Mucosa of descending colon (tissue), 3 donors: ENCODE measurements around the gene APBB2. TPM values are rescaled to one million over a fixed set of nuclear protein-coding genes. Genes with fewer than 3 reads are reported as not detected.

ENCODE experiments used
- ATAC-seq: fragments of 200-7000 bp; cut with Tn5 transposase; one replicate; pipeline ENCODE4 v1.9.1; 2020; ENCODE audit warnings: mild to moderate bottlenecking, moderate library complexity
- DNase-seq, 3 donors: peaks; one replicate each; pipeline ENCODE4 v3.0.0-alpha.2; 2020
- H3K36me3 ChIP-seq: fragments of 200-600 bp; one replicate; pipeline ENCODE4 v1.8.0; 2021; ENCODE audit warnings: low read depth, mild to moderate bottlenecking
- H3K4me1 ChIP-seq: fragments of 200-600 bp; one replicate; pipeline ENCODE4 v1.8.0; 2021; ENCODE audit warnings: low read depth, mild to moderate bottlenecking
- H3K4me3 ChIP-seq: fragments of 200-600 bp; one replicate; pipeline ENCODE4 v1.8.0; 2021; ENCODE audit warnings: mild to moderate bottlenecking
- H3K9me3 ChIP-seq: fragments of 200-600 bp; one replicate; pipeline ENCODE4 v1.8.0; 2021; ENCODE audit warnings: mild to moderate bottlenecking
- intact Hi-C, 2 donors: fragments of 100-400 bp; cut with DNase I in 1 of 2; cut with micrococcal nuclease in 1 of 2; formaldehyde crosslinking; loops; one replicate each; pipeline versions ENCODE4 v1.11.0 to v1.11.1; 2022; cut with DNase I, micrococcal nuclease
- total RNA-seq, 3 donors: library from RNA; stranded (reverse); fragmentation: NEBNext Ultra II Directional in 2 of 3; extraction: Animal tissue kit (Norgen Biotek cat#: 25700) in 2 of 3; gene quantifications; one replicate each; pipeline versions ENCODE4 v1.2.1 to v1.2.4, GENCODE V29; 2021 to 2023
- TF ChIP-seq, protein P1 (sequence below): fragments of 200-600 bp; IDR thresholded peaks from one replicate; pipeline ENCODE4 v1.8.0; 2022; ENCODE audit warnings: antibody characterized with exemption, mild to moderate bottlenecking
- donor health status: DM: no; HTN: no; CAD: no; lungs with moderate emphysema.
- donor health status: DM: no; HTN: no; CAD: no.
- donor health status: DM: no; HTN: yes; CAD: no.

Gene APBB2
- total RNA-seq, 3 donors from 2014 or later: 26.3 to 68.3 (median 29.6) TPM

DNA sequence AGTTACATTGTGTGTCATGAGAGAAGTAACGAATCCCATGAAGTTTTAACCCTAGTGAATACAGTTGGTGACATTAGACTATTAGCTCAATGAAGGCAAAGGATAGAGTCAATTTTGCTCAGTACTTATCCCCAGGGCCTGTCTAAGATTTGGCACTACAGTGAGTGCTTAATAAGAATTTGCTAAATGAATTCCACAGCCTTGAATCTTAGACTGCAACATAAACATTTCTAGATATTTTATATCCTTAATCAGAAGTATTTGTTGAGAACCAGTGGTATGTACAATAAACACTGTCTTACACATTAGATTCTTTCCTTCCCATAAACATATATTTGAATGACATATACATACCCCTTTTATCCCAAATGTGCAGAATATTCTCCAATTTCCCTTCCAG is 241.6 kb downstream of the APBB2 start:
- no peaks in the 10 kb centered on the region for H3K36me3 ChIP-seq
- intact Hi-C loops: loop anchor here in 1 of 2 donors (10.0 kb wide), 1 partner anchor 242 kb away; the partner anchor contains the start of gene APBB2
- ATAC-seq (no peak), DNase-seq (no peak)
- no peaks in the 10 kb centered on the region for H3K9me3 ChIP-seq
- no peaks in the 10 kb centered on the region for H3K4me1 ChIP-seq
- no peak overlapping the region for H3K4me3 ChIP-seq
- TF ChIP-seq, protein P1, sequence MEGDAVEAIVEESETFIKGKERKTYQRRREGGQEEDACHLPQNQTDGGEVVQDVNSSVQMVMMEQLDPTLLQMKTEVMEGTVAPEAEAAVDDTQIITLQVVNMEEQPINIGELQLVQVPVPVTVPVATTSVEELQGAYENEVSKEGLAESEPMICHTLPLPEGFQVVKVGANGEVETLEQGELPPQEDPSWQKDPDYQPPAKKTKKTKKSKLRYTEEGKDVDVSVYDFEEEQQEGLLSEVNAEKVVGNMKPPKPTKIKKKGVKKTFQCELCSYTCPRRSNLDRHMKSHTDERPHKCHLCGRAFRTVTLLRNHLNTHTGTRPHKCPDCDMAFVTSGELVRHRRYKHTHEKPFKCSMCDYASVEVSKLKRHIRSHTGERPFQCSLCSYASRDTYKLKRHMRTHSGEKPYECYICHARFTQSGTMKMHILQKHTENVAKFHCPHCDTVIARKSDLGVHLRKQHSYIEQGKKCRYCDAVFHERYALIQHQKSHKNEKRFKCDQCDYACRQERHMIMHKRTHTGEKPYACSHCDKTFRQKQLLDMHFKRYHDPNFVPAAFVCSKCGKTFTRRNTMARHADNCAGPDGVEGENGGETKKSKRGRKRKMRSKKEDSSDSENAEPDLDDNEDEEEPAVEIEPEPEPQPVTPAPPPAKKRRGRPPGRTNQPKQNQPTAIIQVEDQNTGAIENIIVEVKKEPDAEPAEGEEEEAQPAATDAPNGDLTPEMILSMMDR: no peak

DNA sequence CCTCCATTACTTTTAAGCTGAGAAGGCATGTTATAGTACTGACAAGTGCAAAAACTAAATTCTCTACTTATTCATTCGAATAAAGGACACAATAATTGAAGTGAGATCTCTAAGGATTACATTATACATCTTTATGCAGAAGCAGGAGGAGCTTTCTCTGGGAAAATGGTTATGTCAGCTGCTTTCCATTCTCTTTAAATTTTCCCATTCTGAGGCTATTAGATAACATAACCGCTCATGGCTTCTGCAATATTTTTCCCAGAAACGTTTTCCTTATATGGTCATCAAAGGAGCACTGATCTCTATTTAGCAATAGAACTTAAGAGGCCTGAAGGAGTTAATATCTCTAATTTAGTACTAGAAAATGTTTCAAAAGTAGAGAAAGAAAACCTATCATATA is 243.0 kb downstream of the APBB2 start:
- DNase-seq (no peak), ATAC-seq (no peak)
- no peaks in the 10 kb centered on the region for H3K4me1 ChIP-seq
- peaks cover 4% of the 10 kb centered on the region for H3K9me3 ChIP-seq
- TF ChIP-seq, protein P1: no peak
- H3K36me3 ChIP-seq: no peaks in the 10 kb centered on the region
- intact Hi-C loops: loop anchor here in 1 of 2 donors (10.0 kb wide), 1 partner anchor 243 kb away; the partner anchor contains the start of gene APBB2
- no peak overlapping the region for H3K4me3 ChIP-seq

GRCh38 chr4:40969501-40969900 is 244.8 kb downstream of the APBB2 start:
- intact Hi-C loops: no loop called here
- Histone ChIP-seq H3K36me3 (no peaks in the 10 kb centered on the region), H3K9me3 (peaks cover 4% of the 10 kb centered on the region), H3K4me3 (no peak overlapping the region), H3K4me1 (no peaks in the 10 kb centered on the region)
- DNase-seq (no peak), ATAC-seq (no peak)
- TF ChIP-seq, protein P1: no peak

GRCh38 chr4:40967550-40967949 is 246.8 kb downstream of the APBB2 start:
- no peaks in the 10 kb centered on the region for H3K36me3 ChIP-seq
- no peak for DNase-seq
- ATAC-seq: no peak
- no peaks in the 10 kb centered on the region for H3K4me1 ChIP-seq
- intact Hi-C loops: no loop called here
- H3K9me3 ChIP-seq: peaks cover 4% of the 10 kb centered on the region
- H3K4me3 ChIP-seq: no peak overlapping the region
- TF ChIP-seq, protein P1: no peak

- H3K4me1 ChIP-seq: no peaks in the 10 kb centered on the region
- TF ChIP-seq, protein P1: no peak
- intact Hi-C loops: no loop called here
- DNase-seq (no peak), ATAC-seq (no peak)
- H3K4me3 ChIP-seq: no peak overlapping the region
- H3K36me3 ChIP-seq: no peaks in the 10 kb centered on the region
- H3K9me3 ChIP-seq: peaks cover 4% of the 10 kb centered on the region
Observed at GRCh38 chr4:40966091-40966490, 248.3 kb downstream of the APBB2 start.

DNA sequence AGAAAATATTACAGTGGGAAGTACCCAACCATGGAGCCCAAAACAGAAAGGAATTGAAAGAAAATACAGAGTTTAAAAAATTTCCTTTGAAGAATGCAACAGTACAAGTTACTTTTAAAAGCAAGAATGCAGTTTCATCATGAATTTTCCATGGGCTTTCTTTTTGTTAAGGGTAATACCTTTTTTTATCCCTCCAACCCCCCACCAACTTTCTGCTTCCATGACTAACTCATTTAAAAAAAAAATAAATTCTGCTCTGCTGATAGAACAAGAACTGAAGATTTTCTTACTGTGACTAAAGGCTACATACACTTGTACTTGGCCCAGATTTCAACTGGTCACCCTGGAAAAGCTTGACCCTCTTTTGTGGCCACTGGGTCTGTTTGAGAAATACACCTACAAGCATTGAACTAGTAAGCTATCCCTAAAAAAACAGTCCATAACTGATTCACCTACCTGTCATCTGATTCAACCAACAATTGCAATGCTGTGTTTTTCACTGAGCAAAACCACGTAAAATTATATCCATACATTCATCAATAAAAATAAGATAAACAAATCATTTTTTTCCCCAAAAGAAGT is 250.4 kb downstream of the APBB2 start:
- intact Hi-C loops: no loop called here
- TF ChIP-seq, protein P1: no peak

More for the DNA sequence above, 250.4 kb downstream of the APBB2 start:
- H3K4me1 ChIP-seq: no peaks in the 10 kb centered on the region
- ATAC-seq (no peak), DNase-seq (no peak)
- peaks cover 4% of the 10 kb centered on the region for H3K9me3 ChIP-seq
- H3K36me3 ChIP-seq: no peaks in the 10 kb centered on the region
- H3K4me3 ChIP-seq: no peak overlapping the region
